BE2C (cell line): ENCODE results near the gene LRG1.

Experiments
- DNase-seq: peaks from one replicate; pipeline ENCODE4 v3.0.0-alpha.2; 2020
- H3K27me3 ChIP-seq: fragments of 250-450 bp; sonication (Bioruptor Pico); 2 replicates; pipeline ENCODE4 v1.5.1; 2020; ENCODE audit warnings: mild to moderate bottlenecking
- H3K36me3 ChIP-seq: fragments of 250-450 bp; sonication (Bioruptor Pico); 2 replicates; pipeline ENCODE4 v1.5.1; 2020; ENCODE audit warnings: mild to moderate bottlenecking
- H3K4me1 ChIP-seq: fragments of 250-450 bp; sonication (Bioruptor Pico); 2 replicates; pipeline ENCODE4 v1.5.1; 2020
- H3K4me3 ChIP-seq: 2 replicates; pipeline ENCODE4 v1.5.1; 2011; ENCODE audit warnings: low read depth, low read length
- H3K9me3 ChIP-seq: fragments of 250-450 bp; sonication (Bioruptor Pico); 2 replicates; pipeline ENCODE4 v1.5.1; 2020
- CTCF ChIP-seq: IDR thresholded peaks from 2 replicates; pipeline ENCODE4 v1.5.1; 2012; ENCODE audit warnings: mild to moderate bottlenecking, low read depth, low read length

The LRG1 gene

GRCh38 chr19:4519172-4519496 lies 20.7 kb downstream of the LRG1 start:
- no peak for TF ChIP-seq CTCF
- Histone ChIP-seq H3K4me3 (no peak overlapping the region), H3K27me3 (no peaks in the 10 kb centered on the region)

GRCh38 chr19:4518345-4519171 lies 21.3 kb downstream of the LRG1 start, which contains the start of gene PLIN4:
Gene PLIN4, minus strand, starts transcription at chr19:4518486. Its CDS starts 214 bp downstream, at chr19:4518272.
- no peaks in the 10 kb centered on the region for H3K4me1 ChIP-seq
- DNase-seq = no peak
- no peaks in the 10 kb centered on the region; the same call in 1 of the 2 replicates for H3K9me3 ChIP-seq
- H3K27me3 ChIP-seq = no peaks in the 10 kb centered on the region
- no peak for TF ChIP-seq CTCF
- no peak within 1 kb of the TSS for H3K4me3 ChIP-seq
- no peaks in the 10 kb centered on the region for H3K36me3 ChIP-seq

More at GRCh38 chr19:4519172-4519496, 20.7 kb downstream of the LRG1 start:
- Histone ChIP-seq H3K4me1 (no peaks in the 10 kb centered on the region), H3K9me3 (no peaks in the 10 kb centered on the region; the same call in 1 of the 2 replicates), H3K36me3 (no peaks in the 10 kb centered on the region)
- DNase-seq = no peak

GRCh38 chr19:4517451-4518057 lies 22.3 kb downstream of the LRG1 start:
- Histone ChIP-seq H3K27me3 (no peaks in the 10 kb centered on the region), H3K4me3 (no peak overlapping the region)
- DNase-seq = no peak

GRCh38 chr19:4516939-4517300 lies 22.9 kb downstream of the LRG1 start:
- no peak for DNase-seq
- Histone ChIP-seq H3K27me3 (no peaks in the 10 kb centered on the region), H3K4me3 (no peak overlapping the region), H3K4me1 (no peaks in the 10 kb centered on the region), H3K36me3 (no peaks in the 10 kb centered on the region), H3K9me3 (no peaks in the 10 kb centered on the region; the same call in 1 of the 2 replicates)
- TF ChIP-seq CTCF = no peak

More at GRCh38 chr19:4517451-4518057, 22.3 kb downstream of the LRG1 start:
- Histone ChIP-seq H3K36me3 (no peaks in the 10 kb centered on the region), H3K4me1 (no peaks in the 10 kb centered on the region), H3K9me3 (no peaks in the 10 kb centered on the region; the same call in 1 of the 2 replicates)
- TF ChIP-seq CTCF = no peak

GRCh38 chr19:4516199-4516938 lies 23.5 kb downstream of the LRG1 start:
- Histone ChIP-seq H3K4me1 (no peaks in the 10 kb centered on the region), H3K4me3 (no peak overlapping the region), H3K27me3 (no peaks in the 10 kb centered on the region), H3K36me3 (no peaks in the 10 kb centered on the region), H3K9me3 (no peaks in the 10 kb centered on the region; the same call in 1 of the 2 replicates)
- no peak for DNase-seq
- no peak for TF ChIP-seq CTCF

- Histone ChIP-seq H3K27me3 (no peaks in the 10 kb centered on the region), H3K4me3 (no peak overlapping the region), H3K36me3 (no peaks in the 10 kb centered on the region), H3K9me3 (no peaks in the 10 kb centered on the region; the same call in 1 of the 2 replicates), H3K4me1 (no peaks in the 10 kb centered on the region)
- DNase-seq = no peak
- TF ChIP-seq CTCF = no peak
These were observed 24.1 kb downstream of the LRG1 start for GRCh38 chr19:4515732-4516131.
